SHP77 (cell line): ENCODE results near the gene GNA12.

Experiments used
- DNase-seq, 2 experiments: peaks; one replicate each; lab custom pipeline; 2025; lab: John Stamatoyannopoulos, UW

GNA12 gene

GRCh38 chr7:2777898-2778535 is 66.1 kb downstream of the GNA12 start:
- no peak for DNase-seq

DNA sequence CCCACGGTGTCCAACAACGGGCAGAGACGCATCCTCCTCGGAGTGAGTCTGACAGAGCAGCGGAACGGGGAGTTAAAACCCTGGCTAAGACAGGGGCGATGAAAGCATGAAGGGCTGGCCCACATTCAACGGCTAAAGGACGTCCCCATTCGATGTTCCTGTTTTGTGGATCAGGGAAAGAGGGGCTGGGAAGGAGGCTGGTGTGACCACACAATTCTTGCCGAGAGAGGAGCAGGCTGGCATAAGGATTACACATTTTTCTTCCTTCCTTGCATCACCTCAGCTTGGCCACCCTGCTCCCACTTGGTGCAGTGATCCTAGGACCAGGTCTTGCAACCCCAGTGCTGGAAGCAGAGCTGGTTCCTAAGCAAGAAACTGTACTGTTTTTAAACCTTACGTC is 67.7 kb downstream of the GNA12 start:
- DNase-seq: no peak

GRCh38 chr7:2775785-2776184 is 68.3 kb downstream of the GNA12 start:
- DNase-seq: no peak

DNA sequence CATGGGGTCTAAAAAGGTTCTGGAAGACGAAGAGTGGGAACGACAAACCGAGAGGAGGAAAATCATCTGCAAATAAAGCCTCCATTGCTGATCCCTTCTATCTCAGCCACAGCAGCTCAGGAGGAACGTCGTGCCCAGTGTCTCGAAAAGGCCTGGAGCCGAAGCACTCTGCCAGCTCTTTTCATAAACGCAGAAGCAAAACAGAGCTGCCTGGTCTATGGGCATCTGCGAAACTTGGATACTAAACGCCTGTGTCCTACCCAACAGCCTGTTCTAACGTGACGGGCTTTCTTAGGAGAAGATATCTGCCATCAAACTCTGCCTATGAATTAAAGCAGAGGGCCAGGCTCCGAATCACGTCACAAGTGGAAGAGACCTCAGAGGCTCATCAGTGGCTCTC is 68.7 kb downstream of the GNA12 start:
- no peak for DNase-seq

DNA sequence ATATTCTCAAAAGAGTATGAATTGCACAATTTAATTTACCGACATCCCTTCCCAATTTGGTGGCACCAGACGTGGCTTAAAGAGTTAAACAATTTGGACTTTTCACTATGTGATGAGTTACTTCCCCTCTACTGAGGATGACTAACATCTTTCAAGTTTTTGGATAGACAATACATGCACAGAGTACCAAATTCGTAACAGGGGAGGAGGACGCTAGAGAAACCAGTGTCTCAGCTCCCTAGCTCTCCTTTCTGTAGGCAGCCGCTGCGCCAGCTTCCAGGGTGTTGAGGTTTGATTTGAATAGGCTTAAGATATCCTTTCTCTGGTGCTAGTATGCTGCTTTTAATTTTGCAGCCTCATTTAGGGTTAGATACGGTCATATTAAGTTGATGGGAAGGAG is 69.2 kb downstream of the GNA12 start:
- no peak for DNase-seq

DNA sequence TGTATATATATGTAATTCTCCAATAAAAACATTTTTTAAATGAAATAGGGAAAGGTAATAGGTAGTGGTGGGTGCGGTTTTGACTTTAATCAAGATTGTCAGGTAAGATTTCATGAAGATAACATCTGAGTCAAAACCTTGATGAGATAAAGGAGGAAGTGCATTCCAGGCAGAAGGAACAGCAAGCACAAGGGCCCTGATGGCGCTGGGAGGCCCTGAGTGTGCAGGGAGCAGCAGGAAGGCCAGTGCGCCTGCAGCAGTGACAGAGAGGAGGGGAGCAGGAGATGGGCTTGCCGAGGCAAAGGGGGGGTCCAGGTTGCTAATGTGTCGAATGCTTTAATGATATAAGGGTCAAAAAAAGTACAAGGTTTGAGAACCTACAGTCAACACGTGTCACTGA is 69.8 kb downstream of the GNA12 start:
- DNase-seq: no peak

GRCh38 chr7:2773608-2774007 is 70.5 kb downstream of the GNA12 start:
- no peak for DNase-seq

DNA sequence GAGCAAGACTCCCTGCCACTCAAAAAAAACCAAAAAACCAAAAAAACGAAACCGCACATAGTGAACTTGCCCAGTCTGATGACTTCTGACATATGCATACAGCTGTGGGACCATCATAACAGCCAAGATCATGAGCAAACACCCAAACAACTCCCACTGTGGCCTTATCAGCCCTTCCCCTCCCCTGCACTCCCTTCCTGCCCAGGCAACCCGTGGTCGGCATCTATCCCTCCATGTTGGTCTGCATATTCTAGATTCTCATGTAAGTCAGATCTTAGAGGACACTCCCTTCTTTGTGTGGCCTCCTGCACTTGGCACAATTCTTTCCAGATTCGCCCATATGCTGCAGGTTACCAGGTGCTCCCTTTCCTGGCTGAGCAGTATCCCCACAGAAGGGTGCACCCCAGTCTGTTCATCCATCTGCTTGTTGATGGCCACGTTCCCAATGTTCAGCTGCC is 72.8 kb downstream of the GNA12 start:
- no peak for DNase-seq

GRCh38 chr7:2764621-2765020 is 79.5 kb downstream of the GNA12 start:
- no peak for DNase-seq

GRCh38 chr7:2763597-2763996 is 80.5 kb downstream of the GNA12 start:
- no peak for DNase-seq

DNA sequence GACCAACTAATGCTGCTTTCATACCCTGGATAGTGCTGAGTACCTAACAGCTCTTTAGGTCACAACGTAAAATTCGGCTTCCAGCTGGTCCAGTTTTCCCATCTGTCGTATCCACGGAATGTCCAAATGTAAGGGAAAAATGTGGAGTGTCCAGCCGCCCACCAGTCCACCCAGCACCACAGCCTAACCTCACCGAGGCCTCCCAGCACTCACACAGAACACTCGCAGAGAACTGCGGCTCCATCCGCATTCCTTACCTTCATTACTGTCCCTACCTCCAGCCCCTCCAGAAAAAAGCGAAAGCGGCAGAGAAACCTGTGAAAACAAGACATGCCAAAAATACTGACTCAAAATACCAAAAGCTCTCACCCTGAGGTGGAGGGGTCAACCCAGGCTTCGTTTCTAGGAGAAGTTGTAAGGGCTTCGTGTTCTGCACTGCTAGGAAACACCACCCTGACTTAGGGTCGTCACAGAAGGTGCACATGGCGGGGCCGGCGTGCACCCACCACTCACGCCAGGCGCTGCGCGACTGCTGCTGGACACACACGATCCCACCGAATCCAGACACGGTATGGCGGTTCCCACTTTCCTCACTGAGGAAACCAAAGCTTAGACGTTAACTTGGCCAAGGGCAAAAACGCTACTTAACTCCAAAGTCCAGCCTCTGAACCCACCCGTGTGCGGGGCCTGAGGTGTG is 82.2 kb downstream of the GNA12 start:
- no peak for DNase-seq

DNA sequence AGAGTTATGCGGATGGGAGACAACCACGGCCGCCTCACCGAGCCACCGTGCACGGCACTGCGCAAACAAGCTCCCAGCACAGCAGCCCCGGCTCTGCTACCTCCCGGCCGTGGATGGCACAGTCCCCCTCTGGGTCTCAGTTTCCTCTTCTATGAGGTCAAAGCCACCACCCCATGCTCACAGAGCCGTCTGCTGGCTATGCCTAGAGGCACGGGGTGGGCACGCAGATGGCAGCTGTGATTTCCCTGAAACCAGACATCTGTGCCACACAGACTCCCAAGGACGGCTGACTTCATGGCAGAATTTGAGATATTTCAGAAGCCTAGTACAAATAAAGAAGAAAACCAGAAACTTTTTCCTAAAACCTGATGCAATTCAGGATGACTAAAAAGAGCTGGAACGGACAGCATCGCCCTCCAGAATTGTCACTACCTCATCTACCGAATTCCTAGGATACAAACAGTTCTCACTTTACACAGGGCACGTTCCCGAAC is 82.9 kb downstream of the GNA12 start:
- no peak for DNase-seq

- peak; percentile 83 to 86 for DNase-seq
Measured at GRCh38 chr7:2760098-2760889, 83.8 kb downstream of the GNA12 start.

DNA sequence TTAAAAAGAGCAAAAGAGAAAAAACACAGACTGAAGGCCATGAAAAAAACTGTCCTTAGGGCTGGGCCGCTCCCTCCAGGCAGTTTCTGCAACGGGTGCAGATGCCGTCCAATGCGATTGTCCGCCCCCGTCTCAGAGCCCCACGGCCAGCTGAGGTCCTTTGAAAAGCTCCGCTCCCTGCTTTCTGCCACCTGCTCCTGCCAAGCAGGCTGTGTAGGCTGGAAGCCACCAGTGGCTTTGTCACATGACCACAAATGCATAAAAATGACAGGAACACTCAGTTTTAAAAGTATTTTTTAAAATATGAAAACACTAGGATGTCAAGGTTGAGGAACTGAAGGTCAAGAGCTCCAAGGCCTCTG is 84.4 kb downstream of the GNA12 start:
- DNase-seq: peak; percentile 90 to 93

DNA sequence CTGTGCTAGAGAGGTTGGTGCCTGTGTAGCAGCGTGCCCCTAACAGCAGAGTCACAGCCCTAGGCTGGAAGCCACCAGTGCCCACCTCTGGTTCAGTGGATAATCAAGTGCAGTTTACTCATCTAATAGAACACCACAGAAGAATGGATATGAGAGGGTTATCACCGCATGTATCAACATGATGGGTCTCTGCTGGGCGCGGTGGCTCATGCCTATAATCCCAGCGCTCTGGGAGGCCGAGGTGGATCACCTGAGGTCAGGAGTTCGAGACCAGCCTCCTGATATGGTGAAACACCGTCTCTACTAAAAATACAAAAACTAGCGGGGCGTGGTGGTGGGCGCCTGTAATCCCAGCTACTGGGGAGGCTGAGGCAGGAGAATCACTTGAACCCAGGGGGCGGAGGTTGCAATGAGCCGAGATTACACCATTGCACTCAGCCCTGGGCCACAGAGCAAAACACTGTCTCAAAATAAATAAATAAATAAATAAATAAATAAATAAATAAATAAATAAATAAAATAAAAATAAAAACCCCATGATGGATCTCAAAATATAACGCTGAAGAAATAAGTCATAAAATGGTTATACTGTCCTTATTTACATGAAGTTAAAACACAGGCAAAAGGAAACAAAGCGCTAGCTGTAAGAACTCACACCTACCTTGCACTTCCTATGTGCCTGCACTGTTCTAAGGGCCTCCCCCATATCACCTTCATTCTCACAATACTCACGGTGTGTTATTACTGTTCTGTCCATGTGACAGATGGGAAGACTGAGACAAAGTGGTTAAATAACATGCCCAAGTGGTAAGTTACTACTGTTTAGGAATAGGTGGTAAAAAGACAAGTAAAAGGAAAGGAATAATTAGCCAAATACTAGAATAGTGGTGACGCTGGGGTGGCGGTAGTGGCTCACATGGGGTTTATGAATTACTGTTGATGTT is 85.2 kb downstream of the GNA12 start:
- no peak for DNase-seq

DNA sequence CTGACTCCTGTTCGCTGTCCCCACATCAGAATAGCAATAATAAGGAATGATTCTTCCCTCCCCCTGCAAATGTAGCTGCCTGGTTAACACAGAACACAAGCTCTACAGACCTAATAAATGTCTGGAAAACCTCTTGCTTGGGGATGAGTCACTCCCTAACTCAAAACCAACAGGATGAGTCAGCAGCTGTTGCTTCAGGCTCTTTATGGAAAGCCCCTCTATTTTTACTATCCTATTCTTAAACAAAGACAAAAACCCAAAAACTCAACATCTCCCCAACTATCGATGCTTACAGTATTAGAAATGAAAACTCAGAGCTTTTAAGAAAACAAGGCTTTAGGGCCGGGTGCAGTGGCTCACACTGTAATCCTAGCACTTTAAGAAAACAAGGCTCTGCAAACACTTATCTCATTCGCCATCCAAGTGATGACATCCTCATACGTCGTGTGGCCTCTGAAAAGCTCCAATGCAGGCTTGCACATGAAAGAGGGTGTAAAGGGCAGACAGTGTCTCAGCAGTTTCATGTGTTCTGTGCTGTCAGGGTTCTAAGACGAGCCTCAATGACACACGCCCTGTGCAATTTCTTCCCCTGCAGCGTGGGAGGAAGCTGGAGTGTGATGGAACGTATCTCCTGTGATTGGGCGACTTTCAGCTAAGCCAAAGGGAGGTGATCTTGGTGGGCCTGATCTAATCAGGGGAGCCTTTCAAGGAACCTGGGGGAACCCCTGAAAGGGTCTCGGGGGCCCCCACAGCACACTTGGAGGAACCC is 86.0 kb downstream of the GNA12 start:
- DNase-seq: peak; percentile 98 to 99

GRCh38 chr7:2757361-2757903 is 86.7 kb downstream of the GNA12 start:
- peak; percentile 77 to 86 for DNase-seq

DNA sequence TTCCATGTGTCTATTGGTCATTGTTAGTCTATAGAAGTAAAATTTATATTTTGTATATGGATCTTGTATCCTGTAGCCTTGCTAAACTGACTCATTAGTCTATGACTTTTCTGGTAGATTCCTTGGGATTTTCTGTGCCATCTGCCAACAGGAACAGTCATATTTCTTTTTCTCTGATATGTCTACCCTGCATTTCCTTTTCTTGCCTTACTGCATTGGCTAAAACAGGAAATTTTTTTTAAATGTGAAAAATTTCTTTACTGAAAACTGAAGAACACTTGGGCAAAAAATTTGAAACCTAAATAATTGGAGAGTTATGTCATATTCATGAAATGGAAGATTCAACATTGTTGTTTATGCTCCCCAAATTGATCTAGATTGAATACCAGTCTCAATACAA is 88.6 kb downstream of the GNA12 start:
- no peak for DNase-seq

- no peak for DNase-seq
Measured at GRCh38 chr7:2754912-2755311, 89.2 kb downstream of the GNA12 start.

GRCh38 chr7:2754086-2754485 is 90.0 kb downstream of the GNA12 start:
- no peak for DNase-seq

- no peak for DNase-seq
Measured at GRCh38 chr7:2753148-2753547, 91.0 kb downstream of the GNA12 start.
